Measurements from ENCODE around the gene SORBS1.
"Not testable (repeated sequence)": the region's sequence is repeated elsewhere in the genome, so short reads cannot be mapped to it uniquely, and the experiment has no call there.

The SORBS1 gene

GRCh38 chr10:95356190-95356955 is 204.8 kb downstream of the SORBS1 start:
- no peak overlapping the region for H3K4me3 ChIP-seq (ENCODE audit: extremely low read depth, insufficient read depth, low read length, poor library complexity, severe bottlenecking)
- H3K36me3 ChIP-seq (ENCODE audit: control insufficient read depth, insufficient read depth, low read length) = peaks cover 22% of the 10 kb centered on the region
- no peaks in the 10 kb centered on the region for H3K9me3 ChIP-seq (ENCODE audit: control insufficient read depth, low read length)
- no peak overlapping the region for H3K27ac ChIP-seq (ENCODE audit: low read depth, low read length, severe bottlenecking)
- peaks cover 4% of the 10 kb centered on the region for H3K4me1 ChIP-seq (ENCODE audit: control insufficient read depth, insufficient read depth, low read length, poor library complexity, severe bottlenecking)
- WGBS, 2 experiments (ENCODE audit: insufficient coverage in 2 of 2) = 95 to 97% methylated on average over 23 of the region's 23 CpGs

- 94 to 95% methylated on average over 7 of the region's 7 CpGs for WGBS, 2 experiments (ENCODE audit: insufficient coverage in 2 of 2)
- Histone ChIP-seq H3K27ac (ENCODE audit: low read depth, low read length, severe bottlenecking) (no peak overlapping the region), H3K4me1 (ENCODE audit: control insufficient read depth, insufficient read depth, low read length, poor library complexity, severe bottlenecking) (peaks cover 1% of the 10 kb centered on the region), H3K9me3 (ENCODE audit: control insufficient read depth, low read length) (no peaks in the 10 kb centered on the region), H3K36me3 (ENCODE audit: control insufficient read depth, insufficient read depth, low read length) (peaks cover 22% of the 10 kb centered on the region), H3K4me3 (ENCODE audit: extremely low read depth, insufficient read depth, low read length, poor library complexity, severe bottlenecking) (no peak overlapping the region)
Observed at GRCh38 chr10:95355301-95355700, 205.9 kb downstream of the SORBS1 start.

GRCh38 chr10:95354110-95354509 is 207.1 kb downstream of the SORBS1 start:
- Histone ChIP-seq H3K4me3 (ENCODE audit: extremely low read depth, insufficient read depth, low read length, poor library complexity, severe bottlenecking) (no peak overlapping the region), H3K36me3 (ENCODE audit: control insufficient read depth, insufficient read depth, low read length) (peaks cover 22% of the 10 kb centered on the region), H3K4me1 (ENCODE audit: control insufficient read depth, insufficient read depth, low read length, poor library complexity, severe bottlenecking) (no peaks in the 10 kb centered on the region), H3K27ac (ENCODE audit: low read depth, low read length, severe bottlenecking) (no peak overlapping the region), H3K9me3 (ENCODE audit: control insufficient read depth, low read length) (no peaks in the 10 kb centered on the region)

- Histone ChIP-seq H3K27ac (ENCODE audit: low read depth, low read length, severe bottlenecking) (no peak overlapping the region), H3K4me3 (ENCODE audit: extremely low read depth, insufficient read depth, low read length, poor library complexity, severe bottlenecking) (no peak overlapping the region), H3K9me3 (ENCODE audit: control insufficient read depth, low read length) (no peaks in the 10 kb centered on the region), H3K36me3 (ENCODE audit: control insufficient read depth, insufficient read depth, low read length) (peaks cover 22% of the 10 kb centered on the region), H3K4me1 (ENCODE audit: control insufficient read depth, insufficient read depth, low read length, poor library complexity, severe bottlenecking) (peaks cover 3% of the 10 kb centered on the region)
Observed at GRCh38 chr10:95353123-95353522, 208.0 kb downstream of the SORBS1 start.

GRCh38 chr10:95352684-95353083 is 208.5 kb downstream of the SORBS1 start:
- H3K9me3 ChIP-seq (ENCODE audit: control insufficient read depth, low read length) = no peaks in the 10 kb centered on the region
- 86 to 100% methylated on average over 1 to 2 of the region's 2 CpGs for WGBS, 2 experiments (ENCODE audit: insufficient coverage in 2 of 2)
- no peak overlapping the region for H3K4me3 ChIP-seq (ENCODE audit: extremely low read depth, insufficient read depth, low read length, poor library complexity, severe bottlenecking)
- peaks cover 6% of the 10 kb centered on the region for H3K4me1 ChIP-seq (ENCODE audit: control insufficient read depth, insufficient read depth, low read length, poor library complexity, severe bottlenecking)
- H3K27ac ChIP-seq (ENCODE audit: low read depth, low read length, severe bottlenecking) = no peak overlapping the region
- H3K36me3 ChIP-seq (ENCODE audit: control insufficient read depth, insufficient read depth, low read length) = peaks cover 22% of the 10 kb centered on the region

- 93 to 100% methylated on average over 2 of the region's 2 CpGs for WGBS, 2 experiments (ENCODE audit: insufficient coverage in 2 of 2)
- peaks cover 12% of the 10 kb centered on the region for H3K36me3 ChIP-seq (ENCODE audit: control insufficient read depth, insufficient read depth, low read length)
- H3K9me3 ChIP-seq (ENCODE audit: control insufficient read depth, low read length) = peaks cover under 1% of the 10 kb centered on the region
- H3K27ac ChIP-seq (ENCODE audit: low read depth, low read length, severe bottlenecking) = no peak overlapping the region
- H3K4me3 ChIP-seq (ENCODE audit: extremely low read depth, insufficient read depth, low read length, poor library complexity, severe bottlenecking) = no peak overlapping the region
- peaks cover 17% of the 10 kb centered on the region for H3K4me1 ChIP-seq (ENCODE audit: control insufficient read depth, insufficient read depth, low read length, poor library complexity, severe bottlenecking)
Observed at GRCh38 chr10:95350830-95351228, 210.3 kb downstream of the SORBS1 start.

- Histone ChIP-seq H3K4me1 (ENCODE audit: control insufficient read depth, insufficient read depth, low read length, poor library complexity, severe bottlenecking) (peaks cover 17% of the 10 kb centered on the region), H3K36me3 (ENCODE audit: control insufficient read depth, insufficient read depth, low read length) (peaks cover 8% of the 10 kb centered on the region), H3K27ac (ENCODE audit: low read depth, low read length, severe bottlenecking) (no peak overlapping the region), H3K9me3 (ENCODE audit: control insufficient read depth, low read length) (peaks cover 4% of the 10 kb centered on the region), H3K4me3 (ENCODE audit: extremely low read depth, insufficient read depth, low read length, poor library complexity, severe bottlenecking) (no peak overlapping the region)
- 88 to 90% methylated on average over 4 of the region's 6 CpGs for WGBS, 2 experiments (ENCODE audit: insufficient coverage in 2 of 2)
Observed at GRCh38 chr10:95350219-95350829, 210.8 kb downstream of the SORBS1 start.

GRCh38 chr10:95347402-95347766 is 213.8 kb downstream of the SORBS1 start:
- 73 to 80% methylated on average over 5 to 7 of the region's 7 CpGs for WGBS, 2 experiments (ENCODE audit: insufficient coverage in 2 of 2)
- Histone ChIP-seq H3K4me1 (ENCODE audit: control insufficient read depth, insufficient read depth, low read length, poor library complexity, severe bottlenecking) (peaks cover 17% of the 10 kb centered on the region), H3K27ac (ENCODE audit: low read depth, low read length, severe bottlenecking) (peak overlapping the region; percentile 39)
- not testable (repeated sequence) for H3K36me3 ChIP-seq (ENCODE audit: control insufficient read depth, insufficient read depth, low read length); H3K9me3 ChIP-seq (ENCODE audit: control insufficient read depth, low read length); H3K4me3 ChIP-seq (ENCODE audit: extremely low read depth, insufficient read depth, low read length, poor library complexity, severe bottlenecking)

GRCh38 chr10:95346715-95347401 is 214.3 kb downstream of the SORBS1 start:
- peaks cover 5% of the 10 kb centered on the region for H3K36me3 ChIP-seq (ENCODE audit: control insufficient read depth, insufficient read depth, low read length)
- H3K4me1 ChIP-seq (ENCODE audit: control insufficient read depth, insufficient read depth, low read length, poor library complexity, severe bottlenecking) = peaks cover 17% of the 10 kb centered on the region
- H3K4me3 ChIP-seq (ENCODE audit: extremely low read depth, insufficient read depth, low read length, poor library complexity, severe bottlenecking) = no peak overlapping the region
- H3K27ac ChIP-seq (ENCODE audit: low read depth, low read length, severe bottlenecking) = peak overlapping the region; percentile 39
- WGBS, 2 experiments (ENCODE audit: insufficient coverage in 2 of 2) = 88% methylated on average over 1 of the region's 2 CpGs; no CpG with 5 or more reads in 1 of the 2 experiments
- peaks cover 4% of the 10 kb centered on the region for H3K9me3 ChIP-seq (ENCODE audit: control insufficient read depth, low read length)

GRCh38 chr10:95343573-95343972 is 217.6 kb downstream of the SORBS1 start:
- WGBS, 2 experiments (ENCODE audit: insufficient coverage in 2 of 2) = 84 to 97% methylated on average over 2 to 3 of the region's 6 CpGs
- Histone ChIP-seq H3K27ac (ENCODE audit: low read depth, low read length, severe bottlenecking) (no peak overlapping the region), H3K4me3 (ENCODE audit: extremely low read depth, insufficient read depth, low read length, poor library complexity, severe bottlenecking) (no peak overlapping the region), H3K9me3 (ENCODE audit: control insufficient read depth, low read length) (peaks cover 4% of the 10 kb centered on the region), H3K4me1 (ENCODE audit: control insufficient read depth, insufficient read depth, low read length, poor library complexity, severe bottlenecking) (peaks cover 21% of the 10 kb centered on the region), H3K36me3 (ENCODE audit: control insufficient read depth, insufficient read depth, low read length) (peaks cover 5% of the 10 kb centered on the region)

- Histone ChIP-seq H3K4me1 (ENCODE audit: control insufficient read depth, insufficient read depth, low read length, poor library complexity, severe bottlenecking) (peaks cover 10% of the 10 kb centered on the region), H3K4me3 (ENCODE audit: extremely low read depth, insufficient read depth, low read length, poor library complexity, severe bottlenecking) (no peak overlapping the region), H3K9me3 (ENCODE audit: control insufficient read depth, low read length) (peaks cover 4% of the 10 kb centered on the region), H3K27ac (ENCODE audit: low read depth, low read length, severe bottlenecking) (no peak overlapping the region), H3K36me3 (ENCODE audit: control insufficient read depth, insufficient read depth, low read length) (peaks cover 5% of the 10 kb centered on the region)
- no CpG with 5 or more reads among the region's 3 CpGs for WGBS, 2 experiments (ENCODE audit: insufficient coverage in 2 of 2)
Observed at GRCh38 chr10:95341716-95342130, 219.4 kb downstream of the SORBS1 start.
